H1 (cell line): ENCODE results near the gene RAB31. TPM values are rescaled to one million over a fixed set of nuclear protein-coding genes. Genes with fewer than 3 reads are reported as not detected.

Source experiments
- CTCF ChIP-seq, 3 experiments: IDR thresholded peaks; 1 replicate in 2 of 3; 2 replicates in 1 of 3; pipeline versions ENCODE4 v1.5.1 to v1.6.1; 2011; ENCODE audit warnings: low read length in 3 of 3, mild to moderate bottlenecking in 3 of 3, inconsistent platforms in 2 of 3, low read depth in 1 of 3, moderate library complexity in 1 of 3; ENCODE audit not compliant: insufficient read depth in 1 of 3; ENCODE audit errors: control extremely low read depth in 1 of 3
- E2F6 ChIP-seq: IDR thresholded peaks from 2 replicates; pipeline ENCODE4 v1.6.1; 2012; ENCODE audit warnings: inconsistent platforms
- EP300 ChIP-seq, 2 experiments: IDR thresholded peaks; 1 replicate in 1 of 2; 2 replicates in 1 of 2; pipeline ENCODE4 v1.6.1; 2011 to 2012; ENCODE audit warnings: low read depth in 2 of 2, low read length in 2 of 2, mild to moderate bottlenecking in 2 of 2, borderline replicate concordance in 1 of 2, inconsistent platforms in 1 of 2, moderate library complexity in 1 of 2
- SAP30 ChIP-seq: fragments of 300-600 bp; sonication (generic); IDR thresholded peaks from 2 replicates; pipeline ENCODE4 v1.7.1; 2012; ENCODE audit warnings: low read length, moderate library complexity, mild to moderate bottlenecking, inconsistent platforms; ENCODE audit not compliant: insufficient read depth, insufficient replicate concordance
- polyA plus RNA-seq, 7 experiments: library from polyadenylated mRNA; depleted of rRNA in 3 of 7; stranded (reverse) in 5 of 7; unstranded in 2 of 7; fragments of >200 nt in 5 of 7; fragments of 200-250 nt in 2 of 7; gene quantifications; 1 replicate in 5 of 7; 2 replicates in 1 of 7; 4 replicates in 1 of 7; pipeline versions ENCODE4 v1.2.1 to v1.2.3, GENCODE V29; 2011 to 2013; ENCODE audit warnings: missing spikeins in 2 of 7, mixed read lengths in 2 of 7
- total RNA-seq: library from RNA; stranded (reverse); fragmentation: NEBNext Ultra II Directional; extraction: Animal tissue kit (Norgen Biotek cat#: 25700); gene quantifications from 2 replicates; pipeline ENCODE4 v1.2.1, GENCODE V29; 2021

RAB31 gene
- total and polyA plus RNA-seq, 2 of the 8 experiments (the other 6 are each of a cell fraction or from before 2014, with no cell fraction given): 15.2 to 40.9 TPM

- TF ChIP-seq SAP30 (no peak), CTCF (IDR thresholded peaks at IDR 0.05; ENCODE audit: control extremely low read depth in 1 of 3, insufficient read depth in 1 of 3, low read depth in 1 of 3, low read length in 3 of 3) (no peak), E2F6 (no peak), EP300 (IDR thresholded peaks at IDR 0.05; ENCODE audit: borderline replicate concordance in 1 of 2, low read depth in 2 of 2, low read length in 2 of 2) (peak in 1 of 2 experiments; percentile 73; a peak in 2 of 3 replicates)
Observed at GRCh38 chr18:9808295-9809241, 100.5 kb downstream of the RAB31 start (continued).
